Testis (tissue), 3 donors: ENCODE data around the gene HOXD1. TPM values are rescaled to one million over a fixed set of nuclear protein-coding genes. Genes with fewer than 3 reads are reported as not detected.

Source experiments
- DNase-seq: peaks from one replicate; pipeline ENCODE4 v3.0.0-alpha.2; 2019
- H3K27ac ChIP-seq, 2 donors: fragments of 200-600 bp; sonication (generic); one replicate each; pipeline ENCODE4 v1.5.1; 2019
- H3K27me3 ChIP-seq: fragments of 200-600 bp; sonication (generic); one replicate; pipeline ENCODE4 v1.5.1; 2019
- H3K36me3 ChIP-seq: fragments of 200-600 bp; sonication (generic); one replicate; pipeline ENCODE4 v1.5.1; 2017; ENCODE audit warnings: low read depth; ENCODE audit errors: missing control alignments
- H3K4me1 ChIP-seq: fragments of 200-600 bp; sonication (generic); one replicate; pipeline ENCODE4 v1.5.1; 2019
- H3K4me3 ChIP-seq, 2 donors: fragments of 200-600 bp; sonication (generic); one replicate each; pipeline ENCODE4 v1.5.1; 2017 to 2019
- H3K9me3 ChIP-seq: fragments of 200-600 bp; sonication (generic); one replicate; pipeline ENCODE4 v1.5.1; 2017
- POLR2A ChIP-seq: fragments of 450-650 bp; IDR thresholded peaks from one replicate; pipeline ENCODE4 v1.6.1; 2017; ENCODE audit warnings: antibody characterized with exemption, mild to moderate bottlenecking, moderate library complexity
- WGBS, 2 donors: methylation state at CpG; one replicate each; pipeline ENCODE4 v1.1.5; 2018; 5-methylcytosine and 5-hydroxymethylcytosine counted together
- intact Hi-C: fragments of 100-400 bp; cut with DNase I; formaldehyde crosslinking; loops from one replicate; pipeline ENCODE4 v1.15.1; 2023; ENCODE audit warnings: low total_unique reads
- polyA plus RNA-seq: library from polyadenylated mRNA; stranded (reverse); fragments of 350-450 nt; fragmentation: Illumina TruSeq; extraction: RNeasy Lipid Tissue Mini Kit (QIAGEN cat#74804); gene quantifications from one replicate; pipeline ENCODE4 v1.2.3, GENCODE V29; 2014; ENCODE audit warnings: low read depth, low replicate concordance; ENCODE audit not compliant: insufficient read depth
- total RNA-seq, 2 donors: library from RNA; depleted of rRNA; stranded (reverse); fragments of >200 nt; gene quantifications; one replicate each; pipeline ENCODE4 v1.2.3, GENCODE V29; 2016
- TF ChIP-seq, protein P1 (sequence below), 3 experiments: fragments of 450-650 bp in 2 of 3; fragments of 200-600 bp in 1 of 3; sonication (generic) in 1 of 3; IDR thresholded peaks; one replicate each; pipeline ENCODE4 v1.5.1; 2016 to 2019; ENCODE audit warnings: antibody characterized with exemption in 3 of 3, mild to moderate bottlenecking in 2 of 3, moderate library complexity in 1 of 3

HOXD1 gene
- total and polyA plus RNA-seq, 3 donors from 2014 or later: 1.8 to 7.6 (median 5.5) TPM

DNA sequence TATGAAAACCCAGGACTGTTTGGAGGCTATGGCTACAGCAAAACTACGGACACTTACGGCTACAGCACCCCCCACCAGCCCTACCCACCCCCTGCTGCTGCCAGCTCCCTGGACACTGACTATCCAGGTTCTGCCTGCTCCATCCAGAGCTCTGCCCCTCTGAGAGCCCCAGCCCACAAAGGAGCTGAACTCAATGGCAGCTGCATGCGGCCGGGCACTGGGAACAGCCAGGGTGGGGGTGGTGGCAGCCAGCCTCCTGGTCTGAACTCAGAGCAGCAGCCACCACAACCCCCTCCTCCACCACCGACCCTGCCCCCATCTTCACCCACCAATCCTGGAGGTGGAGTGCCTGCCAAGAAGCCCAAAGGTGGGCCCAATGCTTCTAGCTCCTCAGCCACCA is 19.3 kb upstream of the HOXD1 start:
- TF ChIP-seq, protein P1, sequence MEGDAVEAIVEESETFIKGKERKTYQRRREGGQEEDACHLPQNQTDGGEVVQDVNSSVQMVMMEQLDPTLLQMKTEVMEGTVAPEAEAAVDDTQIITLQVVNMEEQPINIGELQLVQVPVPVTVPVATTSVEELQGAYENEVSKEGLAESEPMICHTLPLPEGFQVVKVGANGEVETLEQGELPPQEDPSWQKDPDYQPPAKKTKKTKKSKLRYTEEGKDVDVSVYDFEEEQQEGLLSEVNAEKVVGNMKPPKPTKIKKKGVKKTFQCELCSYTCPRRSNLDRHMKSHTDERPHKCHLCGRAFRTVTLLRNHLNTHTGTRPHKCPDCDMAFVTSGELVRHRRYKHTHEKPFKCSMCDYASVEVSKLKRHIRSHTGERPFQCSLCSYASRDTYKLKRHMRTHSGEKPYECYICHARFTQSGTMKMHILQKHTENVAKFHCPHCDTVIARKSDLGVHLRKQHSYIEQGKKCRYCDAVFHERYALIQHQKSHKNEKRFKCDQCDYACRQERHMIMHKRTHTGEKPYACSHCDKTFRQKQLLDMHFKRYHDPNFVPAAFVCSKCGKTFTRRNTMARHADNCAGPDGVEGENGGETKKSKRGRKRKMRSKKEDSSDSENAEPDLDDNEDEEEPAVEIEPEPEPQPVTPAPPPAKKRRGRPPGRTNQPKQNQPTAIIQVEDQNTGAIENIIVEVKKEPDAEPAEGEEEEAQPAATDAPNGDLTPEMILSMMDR (IDR thresholded peaks at IDR 0.05): no peak
- Histone ChIP-seq H3K9me3 (no peaks in the 10 kb centered on the region), H3K27me3 (no peaks in the 10 kb centered on the region), H3K27ac (no peak overlapping the region), H3K36me3 (no peaks in the 10 kb centered on the region), H3K4me1 (peaks cover 18% of the 10 kb centered on the region), H3K4me3 (no peak overlapping the region)
- intact Hi-C loops: no loop called here
- DNase-seq: no peak
- WGBS, 2 donors: 87 to 100% methylated on average over 2 to 5 of the region's 5 CpGs

- WGBS, 2 donors: 62 to 75% methylated on average over 2 of the region's 2 CpGs
- peak overlapping the region in 1 of 2 donors; percentile 71 for H3K27ac ChIP-seq
- no peak overlapping the region for H3K4me3 ChIP-seq
- no peaks in the 10 kb centered on the region for H3K27me3 ChIP-seq
- H3K4me1 ChIP-seq: peaks cover 23% of the 10 kb centered on the region
- intact Hi-C loops: no loop called here
- H3K9me3 ChIP-seq: no peaks in the 10 kb centered on the region
- no peak for DNase-seq
- no peaks in the 10 kb centered on the region for H3K36me3 ChIP-seq
- no peak for TF ChIP-seq POLR2A
- TF ChIP-seq, protein P1 (IDR thresholded peaks at IDR 0.05): no peak
Measured at GRCh38 chr2:176169711-176170110, 18.8 kb upstream of the HOXD1 start.

DNA sequence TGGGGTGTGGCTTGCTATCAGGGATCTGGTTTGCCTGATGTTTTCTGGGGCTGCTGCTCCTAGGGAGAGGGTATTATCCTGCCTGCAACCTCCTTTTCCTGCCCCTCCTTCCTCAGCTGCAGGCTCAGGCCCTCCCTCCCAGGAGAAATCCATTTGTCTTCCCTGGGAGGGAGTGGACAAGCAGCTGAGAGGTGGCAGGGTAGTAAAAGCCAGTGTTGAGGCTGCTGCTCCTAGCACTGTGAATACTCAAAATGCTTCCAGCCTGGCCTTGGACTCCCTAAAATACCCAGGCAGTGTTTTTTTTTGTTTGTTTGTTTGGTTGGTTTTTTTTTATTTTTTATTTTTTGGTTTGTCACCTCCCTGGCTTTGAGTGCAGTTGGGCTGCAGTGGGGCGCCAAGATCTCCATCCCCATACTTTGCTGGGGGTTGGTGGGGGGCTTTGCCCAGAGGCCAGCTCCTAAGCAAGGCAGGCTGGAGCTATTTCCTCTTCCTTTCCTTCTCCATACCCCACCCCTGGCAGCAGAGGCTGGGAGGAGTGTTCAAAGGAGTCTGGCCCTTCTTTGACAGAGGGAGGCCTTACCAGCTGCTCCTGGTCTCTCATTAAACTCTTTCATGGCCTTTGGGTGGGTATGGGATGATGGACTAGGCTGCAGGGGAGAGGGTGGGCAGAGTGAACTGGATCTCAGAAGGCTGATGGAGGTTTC is 17.7 kb upstream of the HOXD1 start:
- 17 to 81% methylated on average over 1 of the region's 1 CpG for WGBS, 2 donors
- no peak overlapping the region for H3K4me3 ChIP-seq
- no peaks in the 10 kb centered on the region for H3K27me3 ChIP-seq
- peak overlapping the region; percentile 71 to 77 for H3K27ac ChIP-seq
- no peak for TF ChIP-seq POLR2A
- TF ChIP-seq, protein P1 (IDR thresholded peaks at IDR 0.05): no peak
- intact Hi-C loops: no loop called here
- H3K9me3 ChIP-seq: no peaks in the 10 kb centered on the region
- no peak for DNase-seq
- no peaks in the 10 kb centered on the region for H3K36me3 ChIP-seq
- peaks cover 32% of the 10 kb centered on the region for H3K4me1 ChIP-seq

GRCh38 chr2:176171351-176172006 is 17.0 kb upstream of the HOXD1 start:
- peak overlapping the region; percentile 71 to 77 for H3K27ac ChIP-seq
- DNase-seq: no peak
- H3K27me3 ChIP-seq: no peaks in the 10 kb centered on the region
- intact Hi-C loops: no loop called here
- WGBS, 2 donors: 32 to 36% methylated on average over 24 to 51 of the region's 51 CpGs
- H3K9me3 ChIP-seq: no peaks in the 10 kb centered on the region
- TF ChIP-seq POLR2A: no peak
- TF ChIP-seq, protein P1 (IDR thresholded peaks at IDR 0.05): no peak
- peaks cover 39% of the 10 kb centered on the region for H3K4me1 ChIP-seq
- H3K4me3 ChIP-seq: peak overlapping the region; percentile 10 to 57
- H3K36me3 ChIP-seq: no peaks in the 10 kb centered on the region
